Activated T-helper 17 cell treated with anti-CD3 and anti-CD28 coated beads, Interleukin-2, amount 50 U/mL, for 72 hours (primary cell): ENCODE data around the gene SLC12A3. TPM values are rescaled to one million over a fixed set of nuclear protein-coding genes. Genes with fewer than 3 reads are reported as not detected.

Source experiments
- ATAC-seq: fragments of 150-1000 bp; cut with Tn5 transposase; replicated peaks from 2 replicates; pipeline ENCODE4 v1.10.0; 2021; ENCODE audit warnings: mild to moderate bottlenecking, moderate library complexity
- H3K27ac Mint-ChIP-seq: one replicate; pipeline ENCODE4 v1.8.0; 2022; ENCODE audit warnings: mixed read lengths
- H3K27me3 Mint-ChIP-seq: one replicate; pipeline ENCODE4 v1.8.0; 2022; ENCODE audit warnings: mixed read lengths
- H3K36me3 Mint-ChIP-seq: one replicate; pipeline ENCODE4 v1.8.0; 2022; ENCODE audit warnings: low read depth, mild to moderate bottlenecking, mixed read lengths
- H3K4me1 Mint-ChIP-seq: one replicate; pipeline ENCODE4 v1.8.0; 2022; ENCODE audit warnings: mixed read lengths
- H3K4me3 Mint-ChIP-seq: one replicate; pipeline ENCODE4 v1.8.0; 2022; ENCODE audit warnings: mild to moderate bottlenecking, mixed read lengths
- H3K9me3 Mint-ChIP-seq: one replicate; pipeline ENCODE4 v1.8.0; 2022; ENCODE audit warnings: mixed read lengths
- total RNA-seq, 2 donors: library from RNA; stranded (reverse); gene quantifications; one replicate each; pipeline ENCODE4 v1.2.3, GENCODE V29; 2022

SLC12A3 gene
- not detected for total RNA-seq

- no peaks in the 10 kb centered on the region for H3K27me3 Mint-ChIP-seq
- ATAC-seq = no peak
- H3K4me3 Mint-ChIP-seq = no peak within 1 kb of the TSS
- H3K9me3 Mint-ChIP-seq = no peaks in the 10 kb centered on the region
- no peak within 1 kb of the TSS for H3K27ac Mint-ChIP-seq
- peaks cover 17% of the 10 kb centered on the region for H3K4me1 Mint-ChIP-seq
- no peaks in the 10 kb centered on the region for H3K36me3 Mint-ChIP-seq
Observed at GRCh38 chr16:56864960-56865359, at the start of gene SLC12A3. Gene SLC12A3 (plus strand): TSS chr16:56865207. CDS start chr16:56865236, 29 bp downstream.

- H3K4me3 Mint-ChIP-seq = no peak overlapping the region
- ATAC-seq = no peak
- H3K4me1 Mint-ChIP-seq = no peaks in the 10 kb centered on the region
- H3K27ac Mint-ChIP-seq = no peak overlapping the region
- H3K27me3 Mint-ChIP-seq = no peaks in the 10 kb centered on the region
- H3K9me3 Mint-ChIP-seq = no peaks in the 10 kb centered on the region
- peaks cover 23% of the 10 kb centered on the region for H3K36me3 Mint-ChIP-seq
Observed at GRCh38 chr16:56815721-56816120, 49.3 kb upstream of the SLC12A3 start.

GRCh38 chr16:56817056-56817455 is 48.0 kb upstream of the SLC12A3 start:
- Mint-ChIP-seq H3K4me1 (no peaks in the 10 kb centered on the region), H3K27ac (no peak overlapping the region), H3K27me3 (no peaks in the 10 kb centered on the region), H3K36me3 (peaks cover 37% of the 10 kb centered on the region), H3K4me3 (no peak overlapping the region), H3K9me3 (no peaks in the 10 kb centered on the region)
- ATAC-seq = no peak

- H3K4me3 Mint-ChIP-seq = no peak overlapping the region
- peaks cover 43% of the 10 kb centered on the region for H3K36me3 Mint-ChIP-seq
- ATAC-seq = no peak
- H3K27me3 Mint-ChIP-seq = no peaks in the 10 kb centered on the region
- no peaks in the 10 kb centered on the region for H3K4me1 Mint-ChIP-seq
- H3K9me3 Mint-ChIP-seq = no peaks in the 10 kb centered on the region
- H3K27ac Mint-ChIP-seq = no peak overlapping the region
Observed at GRCh38 chr16:56817938-56818337, 47.1 kb upstream of the SLC12A3 start.

- peaks cover 92% of the 10 kb centered on the region for H3K36me3 Mint-ChIP-seq
- H3K27me3 Mint-ChIP-seq = no peaks in the 10 kb centered on the region
- no peak overlapping the region for H3K27ac Mint-ChIP-seq
- no peaks in the 10 kb centered on the region for H3K9me3 Mint-ChIP-seq
- H3K4me3 Mint-ChIP-seq = no peak overlapping the region
- H3K4me1 Mint-ChIP-seq = no peaks in the 10 kb centered on the region
- no peak for ATAC-seq
Observed at GRCh38 chr16:56823081-56823733, 41.8 kb upstream of the SLC12A3 start.

- Mint-ChIP-seq H3K36me3 (peaks cover 93% of the 10 kb centered on the region), H3K27me3 (no peaks in the 10 kb centered on the region), H3K4me3 (no peak overlapping the region), H3K27ac (no peak overlapping the region), H3K9me3 (no peaks in the 10 kb centered on the region), H3K4me1 (no peaks in the 10 kb centered on the region)
- no peak for ATAC-seq
Observed at GRCh38 chr16:56824331-56824730, 40.7 kb upstream of the SLC12A3 start.

- no peaks in the 10 kb centered on the region for H3K4me1 Mint-ChIP-seq
- no peak for ATAC-seq
- no peak overlapping the region for H3K4me3 Mint-ChIP-seq
- peaks cover 93% of the 10 kb centered on the region for H3K36me3 Mint-ChIP-seq
- no peaks in the 10 kb centered on the region for H3K27me3 Mint-ChIP-seq
- no peaks in the 10 kb centered on the region for H3K9me3 Mint-ChIP-seq
- no peak overlapping the region for H3K27ac Mint-ChIP-seq
Observed at GRCh38 chr16:56824804-56825203, 40.2 kb upstream of the SLC12A3 start.

- Mint-ChIP-seq H3K4me3 (no peak overlapping the region), H3K9me3 (no peaks in the 10 kb centered on the region), H3K4me1 (no peaks in the 10 kb centered on the region), H3K27me3 (no peaks in the 10 kb centered on the region), H3K36me3 (peaks cover 94% of the 10 kb centered on the region), H3K27ac (no peak overlapping the region)
- ATAC-seq = no peak
Observed at GRCh38 chr16:56825826-56826225, 39.2 kb upstream of the SLC12A3 start.

- no peaks in the 10 kb centered on the region for H3K9me3 Mint-ChIP-seq
- H3K4me3 Mint-ChIP-seq = no peak overlapping the region
- H3K27me3 Mint-ChIP-seq = no peaks in the 10 kb centered on the region
- H3K4me1 Mint-ChIP-seq = peaks cover 11% of the 10 kb centered on the region
- no peak overlapping the region for H3K27ac Mint-ChIP-seq
- H3K36me3 Mint-ChIP-seq = peaks cover 97% of the 10 kb centered on the region
- no peak for ATAC-seq
Observed at GRCh38 chr16:56828647-56829046, 36.4 kb upstream of the SLC12A3 start.

GRCh38 chr16:56830669-56831068 is 34.3 kb upstream of the SLC12A3 start:
- no peaks in the 10 kb centered on the region for H3K9me3 Mint-ChIP-seq
- peaks cover 11% of the 10 kb centered on the region for H3K4me1 Mint-ChIP-seq
- no peak overlapping the region for H3K27ac Mint-ChIP-seq
- H3K36me3 Mint-ChIP-seq = peaks cover 97% of the 10 kb centered on the region
- H3K27me3 Mint-ChIP-seq = no peaks in the 10 kb centered on the region
- no peak for ATAC-seq
- no peak overlapping the region for H3K4me3 Mint-ChIP-seq

- peak; percentile 86 for ATAC-seq
- Mint-ChIP-seq H3K4me1 (peaks cover 11% of the 10 kb centered on the region), H3K36me3 (peaks cover 98% of the 10 kb centered on the region), H3K4me3 (no peak overlapping the region), H3K27me3 (no peaks in the 10 kb centered on the region), H3K9me3 (no peaks in the 10 kb centered on the region), H3K27ac (peak overlapping the region; percentile 60)
Observed at GRCh38 chr16:56832768-56833167, 32.2 kb upstream of the SLC12A3 start.

GRCh38 chr16:56833243-56833970 is 31.6 kb upstream of the SLC12A3 start:
- Mint-ChIP-seq H3K36me3 (peaks cover 100% of the 10 kb centered on the region), H3K4me3 (no peak overlapping the region), H3K9me3 (no peaks in the 10 kb centered on the region), H3K27ac (peak overlapping the region; percentile 60), H3K4me1 (peaks cover 11% of the 10 kb centered on the region), H3K27me3 (no peaks in the 10 kb centered on the region)
- peak; percentile 63 for ATAC-seq

- ATAC-seq = no peak
- H3K4me1 Mint-ChIP-seq = peaks cover 11% of the 10 kb centered on the region
- no peaks in the 10 kb centered on the region for H3K9me3 Mint-ChIP-seq
- H3K4me3 Mint-ChIP-seq = no peak overlapping the region
- peaks cover 100% of the 10 kb centered on the region for H3K36me3 Mint-ChIP-seq
- no peaks in the 10 kb centered on the region for H3K27me3 Mint-ChIP-seq
- H3K27ac Mint-ChIP-seq = no peak overlapping the region
Observed at GRCh38 chr16:56835320-56835719, 29.7 kb upstream of the SLC12A3 start.

- peaks cover 11% of the 10 kb centered on the region for H3K4me1 Mint-ChIP-seq
- no peaks in the 10 kb centered on the region for H3K9me3 Mint-ChIP-seq
- H3K27ac Mint-ChIP-seq = peak overlapping the region; percentile 19
- H3K27me3 Mint-ChIP-seq = no peaks in the 10 kb centered on the region
- H3K4me3 Mint-ChIP-seq = no peak overlapping the region
- H3K36me3 Mint-ChIP-seq = peaks cover 100% of the 10 kb centered on the region
- ATAC-seq = no peak
Observed at GRCh38 chr16:56836410-56837230, 28.4 kb upstream of the SLC12A3 start.
